ENCODE results near the gene EBF3. TPM values are rescaled to one million over a fixed set of nuclear protein-coding genes. Genes with fewer than 3 reads are reported as not detected.

EBF3 gene
- total RNA-seq, 2 donors from 2014 or later: not detected

DNA sequence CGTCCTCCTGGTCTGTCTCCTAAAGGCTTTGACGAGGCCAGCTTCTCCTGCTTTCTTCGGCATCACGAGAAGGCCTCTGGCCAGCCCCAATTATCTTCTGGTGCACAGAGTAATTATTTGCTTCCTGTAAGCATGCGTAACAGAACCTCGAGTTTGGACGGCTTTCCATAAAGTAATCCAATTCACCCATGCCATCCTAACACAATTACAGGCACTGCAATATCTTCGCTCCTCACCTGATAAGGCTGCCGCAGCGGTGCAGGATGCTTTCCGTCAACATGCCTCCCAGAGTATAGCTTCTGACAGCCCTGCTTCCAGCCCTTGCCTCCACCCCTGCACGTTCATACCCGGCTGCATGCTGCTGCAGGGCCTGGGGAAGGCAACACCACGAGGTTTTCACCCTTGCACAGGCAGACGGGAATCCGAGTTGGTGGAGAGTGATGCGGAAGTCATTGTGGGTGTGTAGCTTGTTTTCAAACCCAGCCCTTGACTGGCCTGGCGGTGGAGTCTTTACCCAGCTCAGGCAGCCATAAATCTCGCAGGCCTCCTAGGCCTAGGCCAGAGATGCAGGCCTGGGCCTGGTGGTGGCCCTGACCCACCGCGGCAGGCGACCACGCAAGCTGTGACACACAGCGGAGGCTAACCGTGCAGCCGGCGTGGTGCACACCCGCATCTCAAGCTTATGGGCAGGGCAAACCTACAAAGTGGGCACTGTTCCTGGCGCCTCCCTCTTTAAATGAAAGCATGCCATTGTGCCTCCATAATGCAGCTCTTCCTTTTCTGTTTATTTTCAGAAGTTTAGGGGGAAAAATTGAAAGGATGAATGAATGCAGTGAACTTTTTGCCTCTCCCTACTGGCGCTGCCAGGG lies 12.7 kb downstream of the EBF3 start:
- H3K4me1 Mint-ChIP-seq (ENCODE audit: low read depth in 2 of 2): no peaks in the 10 kb centered on the region
- peaks cover 16 to 23% of the 10 kb centered on the region in 2 donors for H3K27me3 Mint-ChIP-seq
- no peaks in the 10 kb centered on the region for H3K36me3 Mint-ChIP-seq

DNA sequence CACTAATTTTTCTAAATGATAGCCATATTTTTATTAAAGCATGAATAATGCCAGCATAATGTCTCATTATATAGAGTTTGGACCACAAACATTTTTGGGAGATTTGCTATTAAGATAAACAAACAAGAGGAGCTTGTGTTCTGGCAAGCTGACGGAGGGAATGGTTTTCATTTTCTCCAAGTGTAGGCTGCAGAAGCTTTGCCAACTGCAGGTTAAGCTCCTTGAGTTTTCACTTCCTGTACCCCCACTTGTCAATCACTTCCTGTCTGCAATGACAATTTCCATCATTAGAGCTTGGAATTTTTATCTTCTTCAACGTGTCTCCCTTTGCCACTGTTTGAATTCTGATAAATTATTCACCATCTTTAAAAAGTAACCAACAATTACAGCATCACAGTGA lies 13.4 kb downstream of the EBF3 start:
- Mint-ChIP-seq H3K27ac (no peak overlapping the region), H3K36me3 (no peaks in the 10 kb centered on the region), H3K4me3 (no peak overlapping the region), H3K9me3 (no peaks in the 10 kb centered on the region), H3K27me3 (peaks cover 13 to 16% of the 10 kb centered on the region in 2 donors), H3K4me1 (ENCODE audit: low read depth in 2 of 2) (no peaks in the 10 kb centered on the region)
- no peak for DNase-seq (ENCODE audit: low spot score)
- ATAC-seq: no peak

More for the DNA sequence above, 12.7 kb downstream of the EBF3 start:
- no peaks in the 10 kb centered on the region for H3K9me3 Mint-ChIP-seq
- H3K27ac Mint-ChIP-seq: no peak overlapping the region
- no peak overlapping the region for H3K4me3 Mint-ChIP-seq
- no peak for DNase-seq (ENCODE audit: low spot score)
- ATAC-seq: peak; percentile 27 to 32

DNA sequence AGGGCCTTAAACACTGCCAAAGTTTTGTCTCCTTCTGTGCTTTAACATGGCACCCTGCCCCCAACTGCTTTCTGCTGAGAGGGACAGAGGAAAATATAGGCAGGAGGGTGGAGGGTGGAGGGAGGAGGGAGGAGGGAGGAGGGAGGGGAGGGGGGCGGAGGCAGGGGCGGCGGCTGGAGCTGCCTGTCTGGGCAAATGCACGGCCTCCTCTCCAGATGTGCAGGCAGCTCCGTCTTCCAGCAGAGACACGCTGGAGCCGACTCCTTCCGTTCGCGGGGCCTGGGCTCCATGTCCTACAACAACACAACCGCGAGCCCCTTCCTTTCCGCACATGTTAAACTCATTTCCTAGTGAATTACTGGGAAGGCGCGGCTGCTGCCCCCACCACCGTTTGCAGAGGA lies 14.2 kb downstream of the EBF3 start:
- DNase-seq (ENCODE audit: low spot score): no peak
- ATAC-seq: no peak
- Mint-ChIP-seq H3K27me3 (peaks cover 8 to 9% of the 10 kb centered on the region in 2 donors), H3K4me1 (ENCODE audit: low read depth in 2 of 2) (no peaks in the 10 kb centered on the region), H3K4me3 (no peak overlapping the region), H3K27ac (no peak overlapping the region), H3K9me3 (no peaks in the 10 kb centered on the region), H3K36me3 (no peaks in the 10 kb centered on the region)

DNA sequence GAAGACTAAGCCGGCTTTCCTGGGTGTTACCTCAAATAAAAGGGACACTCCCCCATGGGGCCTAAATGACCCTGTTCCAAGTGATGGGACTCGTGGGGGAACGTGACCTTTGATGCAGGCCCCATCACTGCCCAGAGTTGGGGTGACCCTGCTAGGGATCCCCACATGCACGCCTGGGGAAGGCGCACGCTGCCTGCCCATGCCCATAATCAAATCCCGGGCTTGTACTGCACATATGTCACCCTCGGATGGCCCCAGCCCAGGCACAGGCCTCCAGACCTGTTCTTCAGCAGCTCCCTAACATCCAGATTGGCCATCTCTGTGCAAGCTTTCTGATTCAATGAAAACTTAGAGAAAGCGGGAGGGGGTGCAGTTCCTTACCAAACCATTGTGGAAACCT lies 14.7 kb downstream of the EBF3 start:
- Mint-ChIP-seq H3K27me3 (peaks cover 7 to 11% of the 10 kb centered on the region in 2 donors), H3K4me1 (ENCODE audit: low read depth in 2 of 2) (no peaks in the 10 kb centered on the region), H3K4me3 (no peak overlapping the region), H3K27ac (no peak overlapping the region), H3K36me3 (no peaks in the 10 kb centered on the region), H3K9me3 (no peaks in the 10 kb centered on the region)
- no peak for DNase-seq (ENCODE audit: low spot score)
- no peak for ATAC-seq

DNA sequence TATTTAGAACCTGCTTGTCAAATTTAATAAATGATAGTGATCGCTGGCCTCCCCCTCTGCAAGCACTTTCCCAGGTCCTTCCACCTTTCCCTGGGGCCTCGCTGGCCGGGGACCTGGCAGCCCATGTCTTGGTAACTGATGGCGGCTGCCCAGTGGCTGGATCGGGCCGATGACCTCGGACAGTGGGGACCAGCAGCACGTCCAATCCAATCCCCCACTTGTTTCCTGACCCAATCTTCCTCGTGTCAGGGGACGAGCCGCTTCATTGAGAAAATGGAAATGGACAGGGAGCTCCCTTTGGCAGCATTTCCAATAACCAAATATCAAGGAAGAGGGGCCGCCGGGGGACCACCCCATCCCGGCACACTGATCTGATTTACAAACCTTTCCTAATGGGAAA lies 17.2 kb downstream of the EBF3 start:
- Mint-ChIP-seq H3K9me3 (no peaks in the 10 kb centered on the region), H3K36me3 (no peaks in the 10 kb centered on the region)

DNA sequence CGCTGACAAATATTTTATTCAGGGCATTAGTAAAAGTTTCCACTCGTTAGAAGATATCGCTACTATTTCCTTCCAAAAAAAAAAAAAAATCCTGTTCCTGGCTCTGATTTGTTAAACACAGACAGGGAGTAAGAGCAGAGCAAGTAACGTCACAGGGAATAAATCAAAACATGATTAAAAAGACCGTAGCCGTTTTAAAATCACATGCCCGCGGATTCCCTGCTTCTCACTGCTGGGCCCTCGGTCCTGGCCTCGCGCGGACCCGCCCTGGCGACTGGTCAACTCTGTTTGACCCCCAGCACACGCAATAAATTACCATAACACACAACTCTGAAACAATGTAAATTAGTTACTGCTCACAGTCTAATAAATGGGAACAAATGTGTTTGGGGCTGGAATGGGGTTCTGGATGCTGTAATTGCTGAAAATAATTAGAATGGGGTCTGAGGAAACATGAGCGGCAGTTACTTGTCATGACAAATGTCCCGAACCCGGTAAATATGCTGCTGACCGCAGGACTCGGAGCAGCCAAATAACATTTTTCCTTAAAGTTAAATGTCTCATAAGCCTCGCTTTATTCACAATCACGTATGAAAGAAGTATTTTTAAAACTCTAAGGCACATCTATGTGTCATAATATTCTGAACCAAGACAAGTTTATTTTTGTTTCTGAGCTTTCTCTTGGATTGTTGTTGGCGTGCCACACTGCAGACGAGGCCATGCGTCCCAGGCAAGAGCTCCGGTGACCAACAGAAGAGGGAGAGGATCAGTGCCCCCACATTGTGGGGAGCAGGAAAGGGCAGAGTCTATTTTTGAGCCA lies 17.9 kb downstream of the EBF3 start:
- ATAC-seq (no peak), DNase-seq (ENCODE audit: low spot score) (no peak)
- Mint-ChIP-seq H3K27ac (no peak overlapping the region), H3K27me3 (peaks cover 0 to 6% of the 10 kb centered on the region in 2 donors), H3K4me1 (ENCODE audit: low read depth in 2 of 2) (no peaks in the 10 kb centered on the region), H3K36me3 (no peaks in the 10 kb centered on the region), H3K9me3 (no peaks in the 10 kb centered on the region), H3K4me3 (no peak overlapping the region)

More for the DNA sequence above, 17.2 kb downstream of the EBF3 start:
- Mint-ChIP-seq H3K27me3 (peaks cover 0 to 9% of the 10 kb centered on the region in 2 donors), H3K4me3 (no peak overlapping the region), H3K27ac (no peak overlapping the region), H3K4me1 (ENCODE audit: low read depth in 2 of 2) (no peaks in the 10 kb centered on the region)
- DNase-seq (ENCODE audit: low spot score) (no peak), ATAC-seq (no peak)

DNA sequence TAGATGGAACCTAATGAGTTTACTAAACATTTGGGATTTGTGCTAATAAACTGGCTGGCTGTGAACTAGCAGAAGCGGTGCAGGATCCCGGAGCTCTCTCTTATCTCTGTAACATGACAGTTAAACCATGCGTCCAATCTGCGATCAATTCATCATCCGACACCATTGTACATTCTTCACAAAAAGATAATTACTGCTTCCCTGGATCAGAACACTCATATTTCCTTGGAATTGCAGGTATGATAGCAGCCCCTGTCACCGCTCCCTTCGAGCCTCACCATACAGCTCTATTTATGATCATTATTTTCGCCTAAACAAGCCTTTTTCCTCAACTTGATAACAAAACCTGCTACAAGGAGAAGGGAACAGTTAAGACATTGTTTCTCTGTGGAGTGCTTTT lies 18.5 kb downstream of the EBF3 start:
- peaks cover 0 to 2% of the 10 kb centered on the region in 2 donors for H3K27me3 Mint-ChIP-seq
- H3K36me3 Mint-ChIP-seq: no peaks in the 10 kb centered on the region
- H3K27ac Mint-ChIP-seq: no peak overlapping the region
- no peak overlapping the region for H3K4me3 Mint-ChIP-seq
- H3K9me3 Mint-ChIP-seq: no peaks in the 10 kb centered on the region
- DNase-seq (ENCODE audit: low spot score) (no peak), ATAC-seq (no peak)
- H3K4me1 Mint-ChIP-seq (ENCODE audit: low read depth in 2 of 2): no peaks in the 10 kb centered on the region

DNA sequence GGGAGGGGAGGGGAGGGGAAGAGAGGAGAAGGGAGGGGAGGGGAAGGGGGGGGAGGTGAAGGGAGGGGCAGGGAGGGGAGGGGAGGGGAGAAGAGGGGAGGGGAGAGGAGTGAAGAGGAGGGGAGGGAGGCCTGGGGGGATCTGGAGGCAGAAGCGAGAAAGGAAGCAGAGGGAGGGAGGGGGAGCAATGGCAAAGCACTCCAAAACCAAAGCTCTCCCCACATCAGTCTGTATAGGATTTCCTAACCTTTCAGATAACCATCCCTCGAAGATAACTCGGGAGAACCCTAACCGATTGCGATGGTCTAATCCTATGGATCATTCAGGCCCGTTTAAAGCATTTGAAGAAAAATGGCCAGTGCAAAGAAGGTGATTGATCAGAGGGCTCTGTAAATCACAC lies 19.0 kb downstream of the EBF3 start:
- ATAC-seq: no peak
- no peak overlapping the region for H3K4me3 Mint-ChIP-seq
- no peaks in the 10 kb centered on the region for H3K36me3 Mint-ChIP-seq
- no peak overlapping the region for H3K27ac Mint-ChIP-seq
- peaks cover 0 to 4% of the 10 kb centered on the region in 2 donors for H3K27me3 Mint-ChIP-seq
- H3K9me3 Mint-ChIP-seq: no peaks in the 10 kb centered on the region
- no peak for DNase-seq (ENCODE audit: low spot score)
- H3K4me1 Mint-ChIP-seq (ENCODE audit: low read depth in 2 of 2): no peaks in the 10 kb centered on the region

DNA sequence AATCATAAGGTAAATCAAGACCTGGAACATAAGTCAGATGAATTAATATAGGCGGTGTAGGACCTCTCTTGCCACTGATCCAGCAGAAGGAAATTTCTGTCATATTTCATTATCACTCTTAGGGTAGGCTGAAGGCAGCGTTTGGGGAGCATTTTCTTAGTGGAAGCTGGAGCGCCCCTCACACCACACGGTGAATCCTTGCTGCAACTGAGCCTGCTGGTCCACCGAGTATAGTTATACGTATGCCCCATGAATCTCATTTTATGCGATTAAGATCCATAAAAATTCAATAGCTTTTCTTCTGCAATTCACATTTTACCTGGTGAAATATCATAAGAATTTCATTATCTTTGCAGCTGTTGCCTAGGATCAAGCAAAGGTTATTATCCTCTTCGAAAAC lies 19.6 kb downstream of the EBF3 start:
- Mint-ChIP-seq H3K27me3 (peaks cover 0 to 7% of the 10 kb centered on the region in 2 donors), H3K4me3 (no peak overlapping the region)

DNA sequence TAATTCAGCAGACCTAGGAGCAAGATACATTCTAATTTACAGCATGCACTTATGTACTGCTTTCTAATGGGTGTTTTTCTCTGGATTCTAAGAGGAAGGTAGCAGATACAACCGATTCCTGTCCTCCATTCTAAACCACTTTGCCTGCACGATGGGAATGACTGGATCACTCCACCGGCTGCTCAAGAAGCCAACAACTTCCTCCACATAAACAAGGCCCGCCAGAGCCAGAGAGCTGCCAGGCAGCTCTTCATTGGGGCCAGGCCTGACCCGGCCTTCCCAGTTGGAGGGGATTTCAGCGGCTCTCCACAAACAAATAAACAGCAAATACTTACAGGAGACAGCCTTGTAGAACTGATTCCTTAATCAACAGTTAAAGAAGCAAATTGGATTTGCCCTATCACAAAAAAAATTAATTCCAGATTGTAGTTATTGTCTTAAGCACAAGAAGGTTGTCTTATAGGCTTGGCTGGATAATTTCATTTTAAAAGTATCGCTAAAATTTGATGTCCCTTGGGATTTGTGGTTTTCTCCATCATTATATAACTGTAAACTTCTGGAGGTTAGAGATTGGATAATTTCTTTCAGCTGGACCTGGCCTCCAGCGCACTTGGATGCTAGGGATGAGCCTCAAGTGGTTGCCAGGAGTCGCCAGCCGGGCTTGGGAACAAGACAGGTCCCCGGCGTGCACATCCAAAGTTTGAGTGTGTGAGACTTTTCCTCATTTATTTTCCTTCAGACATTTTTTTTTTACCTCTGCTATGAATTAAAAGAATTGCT lies 20.9 kb downstream of the EBF3 start:
- H3K4me1 Mint-ChIP-seq (ENCODE audit: low read depth in 2 of 2): no peaks in the 10 kb centered on the region
- ATAC-seq (no peak), DNase-seq (ENCODE audit: low spot score) (no peak)
- H3K36me3 Mint-ChIP-seq: no peaks in the 10 kb centered on the region
- peaks cover 0 to 8% of the 10 kb centered on the region in 2 donors for H3K27me3 Mint-ChIP-seq
- no peak overlapping the region for H3K4me3 Mint-ChIP-seq
- H3K27ac Mint-ChIP-seq: no peak overlapping the region
- H3K9me3 Mint-ChIP-seq: no peaks in the 10 kb centered on the region

More for the DNA sequence above, 19.6 kb downstream of the EBF3 start:
- H3K4me1 Mint-ChIP-seq (ENCODE audit: low read depth in 2 of 2): no peaks in the 10 kb centered on the region
- no peak overlapping the region for H3K27ac Mint-ChIP-seq
- ATAC-seq (no peak), DNase-seq (ENCODE audit: low spot score) (no peak)
- H3K36me3 Mint-ChIP-seq: no peaks in the 10 kb centered on the region
- H3K9me3 Mint-ChIP-seq: no peaks in the 10 kb centered on the region

DNA sequence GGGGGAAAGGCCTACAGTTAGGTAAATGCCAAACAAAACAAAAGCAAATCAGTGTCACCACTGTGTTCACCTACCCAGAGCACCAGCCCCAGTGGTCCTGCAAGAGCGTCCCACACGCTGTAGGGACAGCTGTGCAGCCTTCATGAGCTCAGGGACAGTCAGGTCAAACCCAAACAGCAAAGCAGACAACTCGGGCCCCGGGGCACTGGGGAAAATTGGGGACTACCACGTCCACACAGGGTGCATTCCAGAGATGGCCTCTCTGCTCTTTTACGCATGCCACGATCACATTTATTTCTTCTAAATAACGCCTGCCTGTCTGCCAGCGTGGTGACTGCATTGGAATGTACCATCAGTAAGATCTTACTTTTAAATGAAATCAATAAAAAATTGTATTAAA lies 21.7 kb downstream of the EBF3 start:
- no peak overlapping the region for H3K27ac Mint-ChIP-seq
- H3K4me3 Mint-ChIP-seq: no peak overlapping the region
- peaks cover 0 to 8% of the 10 kb centered on the region in 2 donors for H3K27me3 Mint-ChIP-seq
- ATAC-seq (no peak), DNase-seq (ENCODE audit: low spot score) (no peak)
- no peaks in the 10 kb centered on the region for H3K4me1 Mint-ChIP-seq (ENCODE audit: low read depth in 2 of 2)
- no peaks in the 10 kb centered on the region for H3K9me3 Mint-ChIP-seq
- H3K36me3 Mint-ChIP-seq: no peaks in the 10 kb centered on the region

DNA sequence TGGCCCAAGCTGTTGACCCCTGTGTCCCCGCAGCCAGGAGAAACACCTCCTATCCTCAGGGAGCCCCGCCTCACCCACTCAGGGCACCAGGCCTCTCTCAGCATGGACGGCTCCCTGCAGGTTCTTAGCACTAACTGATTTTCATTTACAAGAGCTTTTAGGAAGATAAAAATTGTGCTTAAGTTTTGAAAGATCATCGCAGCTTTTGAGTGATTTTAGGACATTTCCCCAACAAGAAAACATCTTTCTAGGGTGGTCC lies 22.1 kb downstream of the EBF3 start:
- Mint-ChIP-seq H3K4me1 (ENCODE audit: low read depth in 2 of 2) (no peaks in the 10 kb centered on the region), H3K27me3 (peaks cover 0 to 8% of the 10 kb centered on the region in 2 donors), H3K9me3 (no peaks in the 10 kb centered on the region)

DNA sequence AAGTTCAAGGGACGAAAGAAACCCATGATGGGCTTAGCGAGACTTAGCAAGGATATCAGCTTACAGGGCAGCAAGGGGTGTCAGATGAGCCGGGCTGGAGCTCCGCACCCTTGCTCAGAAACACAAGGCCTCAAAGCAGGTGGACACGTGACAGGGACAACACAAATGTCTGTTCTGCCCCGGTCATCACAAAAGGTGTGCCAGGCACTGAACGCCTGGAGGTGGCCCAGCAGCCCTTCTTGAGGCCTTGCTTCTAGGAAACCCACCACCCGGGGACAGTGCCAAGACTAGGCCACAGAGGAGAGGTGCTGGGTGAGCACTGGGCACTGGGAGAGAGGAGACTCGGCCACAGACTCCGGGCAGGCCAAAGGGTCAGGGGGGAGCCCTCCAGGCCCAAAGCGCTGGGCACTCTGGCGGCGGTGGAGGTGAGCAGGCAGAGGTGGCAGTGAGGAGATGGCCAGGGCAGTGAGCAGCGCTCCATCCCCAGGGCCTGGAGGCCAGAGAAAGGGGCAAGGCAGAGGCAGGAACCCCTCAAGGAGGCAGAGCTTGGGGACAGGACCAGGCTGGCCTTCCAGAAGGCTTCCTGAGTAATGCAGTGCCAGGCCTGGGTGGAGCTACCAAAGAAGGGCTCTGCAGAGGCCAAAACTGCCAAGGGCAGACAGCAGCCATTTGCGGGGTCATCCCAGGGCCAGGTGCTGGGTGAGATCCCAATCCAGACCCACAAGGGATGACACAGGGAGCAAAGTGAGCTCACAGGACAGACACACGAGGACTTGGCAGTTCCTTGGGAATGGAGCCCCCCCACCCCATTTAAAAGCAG lies 22.7 kb downstream of the EBF3 start:
- H3K9me3 Mint-ChIP-seq: no peaks in the 10 kb centered on the region
- ATAC-seq (peak; percentile 12 to 21), DNase-seq (ENCODE audit: low spot score) (no peak)
- no peak overlapping the region for H3K4me3 Mint-ChIP-seq
- no peak overlapping the region for H3K27ac Mint-ChIP-seq
- H3K4me1 Mint-ChIP-seq (ENCODE audit: low read depth in 2 of 2): no peaks in the 10 kb centered on the region
- H3K36me3 Mint-ChIP-seq: no peaks in the 10 kb centered on the region
- H3K27me3 Mint-ChIP-seq: peaks cover 0 to 8% of the 10 kb centered on the region in 2 donors

More for the DNA sequence above, 22.1 kb downstream of the EBF3 start:
- DNase-seq (ENCODE audit: low spot score): no peak
- peak in 1 of 2 donors; percentile 24 for ATAC-seq
- no peak overlapping the region for H3K4me3 Mint-ChIP-seq
- no peak overlapping the region for H3K27ac Mint-ChIP-seq
- no peaks in the 10 kb centered on the region for H3K36me3 Mint-ChIP-seq

All from natural killer cell treated with Interleukin-12 subunit alpha and Interleukin-12 subunit beta and Interleukin-15 and Interleukin-18, amount 100 ng/mL, for 72 hours (primary cell).